D341Med (cell line): ENCODE results near the gene ADAMTS10.
"Not testable (repeated sequence)": the region's sequence is repeated elsewhere in the genome, so short reads cannot be mapped to it uniquely, and the experiment has no call there.

ENCODE experiments used
- DNase-seq: peaks from one replicate; pipeline ENCODE4 v3.0.0; 2012; ENCODE audit warnings: low spot score

The ADAMTS10 gene

GRCh38 chr19:8558325-8558724, 52.2 kb downstream of the ADAMTS10 start:
- DNase-seq = no peak

DNA sequence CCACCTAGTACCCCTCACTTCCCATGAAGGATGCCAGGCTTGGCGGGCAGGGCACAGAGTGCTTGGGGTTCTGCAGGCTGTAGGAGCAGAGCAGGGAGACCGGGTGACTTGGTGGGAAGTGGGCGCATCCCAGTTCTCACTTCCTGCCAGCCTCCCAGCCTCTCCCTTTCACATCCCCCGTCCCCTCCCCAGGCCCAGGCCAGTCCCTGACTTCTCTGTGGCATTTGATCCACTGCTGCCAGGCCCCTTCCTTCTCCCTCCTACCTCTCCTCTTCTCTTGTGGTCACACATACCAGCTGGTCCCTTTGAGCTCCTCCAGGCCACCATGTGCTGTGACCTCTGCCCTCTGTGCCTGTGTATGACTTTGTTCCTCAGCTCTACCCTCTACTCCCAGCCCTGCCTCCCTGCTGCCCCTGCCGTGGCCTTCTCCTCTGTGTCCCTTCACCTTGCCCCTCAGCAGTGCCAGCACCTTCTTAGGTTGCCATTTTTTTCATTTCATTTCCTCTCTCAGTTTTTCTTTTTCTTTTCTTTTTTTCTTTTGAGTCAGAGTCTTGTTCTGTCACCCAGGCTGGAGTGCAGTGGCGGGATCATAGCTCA, 52.8 kb downstream of the ADAMTS10 start:
- DNase-seq = peak; percentile 18

DNA sequence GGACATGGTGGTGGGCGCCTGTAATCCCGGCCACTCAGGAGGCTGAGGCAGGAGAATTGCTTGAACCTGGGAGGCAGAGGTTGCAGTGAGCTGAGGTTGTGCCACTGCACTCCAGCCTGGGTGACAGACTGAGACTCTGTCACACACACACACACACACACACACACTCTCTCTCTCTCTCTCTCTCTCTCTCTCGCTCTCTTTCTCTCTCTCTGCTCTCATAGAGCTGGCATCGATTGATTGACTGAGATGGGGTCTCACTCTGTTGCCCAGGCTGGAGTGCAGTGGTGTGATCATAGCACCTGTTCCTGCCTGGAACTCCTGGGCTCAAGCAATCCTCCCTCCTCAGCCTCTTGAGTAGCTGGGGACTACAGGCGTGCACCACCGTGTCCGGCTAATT, 56.8 kb downstream of the ADAMTS10 start:
- not testable (repeated sequence) for DNase-seq

GRCh38 chr19:8552810-8553209, 57.7 kb downstream of the ADAMTS10 start:
- DNase-seq = peak; percentile 58

GRCh38 chr19:8550070-8550469, 60.4 kb downstream of the ADAMTS10 start:
- DNase-seq = no peak

GRCh38 chr19:8545743-8546142, 64.8 kb downstream of the ADAMTS10 start:
- DNase-seq = no peak

- no peak for DNase-seq
Observed at GRCh38 chr19:8544168-8544567, 66.3 kb downstream of the ADAMTS10 start.

DNA sequence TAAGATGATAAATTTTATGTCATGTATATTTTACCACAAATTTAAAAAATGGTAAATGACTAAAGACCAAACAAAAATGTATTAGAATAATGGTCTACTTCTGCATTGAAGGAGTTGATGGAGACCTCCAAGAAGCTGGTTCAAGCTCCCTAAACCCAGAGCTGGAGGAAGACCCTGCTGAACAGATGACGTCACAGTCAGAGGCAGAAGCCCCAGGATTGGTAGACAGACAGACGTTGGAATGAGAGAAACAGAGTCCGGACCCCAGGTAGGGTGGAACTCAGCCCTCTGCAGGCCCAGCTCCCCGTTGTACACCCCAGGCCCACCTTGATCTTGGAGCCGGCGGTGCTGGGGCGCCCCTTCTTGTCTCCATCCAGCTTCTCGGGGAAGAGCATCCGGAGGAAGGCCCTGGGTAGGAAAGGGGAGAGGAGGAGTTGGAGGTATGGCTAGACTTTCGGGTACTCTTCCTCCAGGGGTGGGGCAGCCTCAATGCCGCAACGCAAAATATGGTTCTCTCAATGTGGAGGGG, 70.8 kb downstream of the ADAMTS10 start:
- no peak for DNase-seq

DNA sequence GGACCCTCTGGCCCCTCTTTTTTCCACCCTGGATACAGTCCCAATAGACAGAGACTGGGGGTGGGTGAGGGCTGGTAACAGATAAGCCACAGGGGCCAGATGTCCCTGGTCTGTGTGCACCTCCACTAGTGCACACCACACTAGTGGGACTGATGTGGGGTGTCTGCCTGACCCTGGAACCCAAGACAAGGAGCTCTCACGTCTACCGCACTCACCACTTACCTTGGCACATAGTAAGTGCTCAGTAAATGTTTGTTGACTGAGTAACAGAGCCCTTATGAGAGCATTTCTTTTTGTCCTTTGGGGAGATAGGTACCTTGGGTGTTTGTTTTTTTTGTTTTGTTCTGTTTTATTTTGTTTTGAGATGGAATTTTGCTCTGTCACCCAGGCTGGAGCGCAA, 73.4 kb downstream of the ADAMTS10 start:
- DNase-seq = no peak

GRCh38 chr19:8536282-8536681, 74.2 kb downstream of the ADAMTS10 start:
- DNase-seq = no peak

DNA sequence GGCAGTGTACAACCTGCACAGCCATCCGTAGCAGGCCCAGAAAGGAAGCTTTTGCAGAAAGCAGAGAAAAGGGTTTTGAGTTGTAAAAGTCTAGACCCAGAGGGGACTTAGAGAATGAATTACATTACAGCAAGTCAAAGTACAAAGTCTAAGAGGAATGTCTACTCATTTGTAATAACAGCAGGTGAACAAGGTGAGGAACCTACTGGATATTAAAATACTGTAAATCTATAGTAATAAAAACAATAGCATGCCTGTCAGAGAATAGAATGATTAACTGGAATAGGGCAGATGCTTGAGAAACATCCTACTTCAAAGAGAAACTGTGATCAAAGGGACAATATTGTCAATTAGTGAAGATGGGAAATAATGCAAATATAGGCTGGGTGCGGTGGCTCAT, 78.3 kb downstream of the ADAMTS10 start:
- no peak for DNase-seq

DNA sequence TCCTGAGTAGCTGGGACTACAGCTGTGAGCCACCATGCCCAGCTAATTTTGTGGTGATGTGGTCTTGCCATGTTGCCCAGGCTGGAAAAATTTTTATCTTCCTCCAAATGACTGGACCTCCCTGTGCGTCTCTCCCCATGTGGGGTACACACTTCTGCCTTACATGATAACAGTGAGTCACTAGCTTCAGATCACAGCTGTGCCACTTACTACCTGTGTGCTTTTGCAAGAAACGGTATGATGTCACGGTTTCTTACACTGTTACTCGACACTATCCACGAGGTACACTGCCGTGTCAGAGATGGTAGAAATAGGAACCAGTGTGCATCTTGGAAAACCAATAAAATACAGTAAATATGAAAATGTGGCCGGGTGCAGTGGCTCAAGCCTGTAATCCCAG, 79.0 kb downstream of the ADAMTS10 start:
- no peak for DNase-seq
